Measurements from ENCODE around the gene VARS1.

GRCh38 chr6:31814677-31815024 lies 19.1 kb upstream of the VARS1 start:
- TF ChIP-seq CTCF (conservative IDR thresholded peaks at IDR 0.05 in 1 of 2, IDR thresholded peaks at IDR 0.05 in 1 of 2; ENCODE audit: low read depth in 1 of 2, low read length in 2 of 2) (no peak), EZH2 (IDR thresholded peaks at IDR 0.05; ENCODE audit: low read length, missing control alignments) (no peak)
